Ishikawa (cell line): ENCODE data around the gene PLPP4.

ENCODE experiments used
- EP300 ChIP-seq: IDR thresholded peaks from 2 replicates; pipeline ENCODE4 v1.6.1; 2012; ENCODE audit warnings: borderline replicate concordance
- NFIC ChIP-seq: IDR thresholded peaks from 2 replicates; pipeline ENCODE4 v1.6.1; 2012
- RAD21 ChIP-seq: IDR thresholded peaks from 2 replicates; pipeline ENCODE4 v1.6.1; 2012; ENCODE audit warnings: low read depth
- REST ChIP-seq: IDR thresholded peaks from 2 replicates; pipeline ENCODE4 v1.6.1; 2012; ENCODE audit warnings: low read depth, mild to moderate bottlenecking
- TAF1 ChIP-seq: IDR thresholded peaks from 2 replicates; pipeline ENCODE4 v1.6.1; 2012; ENCODE audit warnings: low read depth, mild to moderate bottlenecking
- TCF12 ChIP-seq: IDR thresholded peaks from 2 replicates; pipeline ENCODE4 v1.6.1; 2012; ENCODE audit warnings: low read depth
- TEAD4 ChIP-seq: IDR thresholded peaks from 2 replicates; pipeline ENCODE4 v1.6.1; 2012
- USF1 ChIP-seq: IDR thresholded peaks from 2 replicates; pipeline ENCODE4 v1.6.1; 2012
- YY1 ChIP-seq: IDR thresholded peaks from 2 replicates; pipeline ENCODE4 v1.6.1; 2012; ENCODE audit warnings: low read depth
- ZBTB7A ChIP-seq: IDR thresholded peaks from 2 replicates; pipeline ENCODE4 v1.6.1; 2012; ENCODE audit warnings: low read depth

GRCh38 chr10:120514959-120515358 lies 57.9 kb downstream of the PLPP4 start:
- TF ChIP-seq TCF12 = no peak
- no peak for TF ChIP-seq EP300
- TF ChIP-seq USF1 = no peak
- no peak for TF ChIP-seq TAF1
- no peak for TF ChIP-seq RAD21
- TF ChIP-seq REST = no peak
- no peak for TF ChIP-seq YY1
- no peak for TF ChIP-seq TEAD4
- TF ChIP-seq NFIC = no peak
- TF ChIP-seq ZBTB7A = no peak
